Endodermal cell (in vitro differentiated cells): Measurements from ENCODE around the gene DNAAF5. TPM values are rescaled to one million over a fixed set of nuclear protein-coding genes. Genes with fewer than 3 reads are reported as not detected.

Source experiments
- DNase-seq: peaks from one replicate; pipeline ENCODE4 v3.0.0-alpha.2; 2017
- H3K27ac ChIP-seq: 2 replicates; pipeline ENCODE4 v1.5.1; 2013; ENCODE audit warnings: mild to moderate bottlenecking, low read depth, low read length, moderate library complexity
- H3K27me3 ChIP-seq: 2 replicates; pipeline ENCODE4 v1.6.1; 2013; ENCODE audit warnings: mild to moderate bottlenecking, low read length, moderate library complexity; ENCODE audit not compliant: insufficient read depth, control insufficient read depth, poor library complexity, severe bottlenecking
- H3K36me3 ChIP-seq: 2 replicates; pipeline ENCODE4 v1.7.0; 2013; ENCODE audit warnings: mild to moderate bottlenecking, low read length, moderate library complexity; ENCODE audit not compliant: control insufficient read depth, insufficient read depth
- H3K4me1 ChIP-seq: one replicate; pipeline ENCODE4 v1.7.0; 2013; ENCODE audit warnings: low read length; ENCODE audit not compliant: control insufficient read depth, insufficient read depth
- H3K4me3 ChIP-seq: 2 replicates; pipeline ENCODE4 v1.5.1; 2013; ENCODE audit warnings: mild to moderate bottlenecking, low read length, moderate library complexity
- H3K9ac ChIP-seq: 2 replicates; pipeline ENCODE4 v1.6.1; 2013; ENCODE audit warnings: mild to moderate bottlenecking, low read length, moderate library complexity; ENCODE audit not compliant: poor library complexity, severe bottlenecking; ENCODE audit errors: extremely low read depth
- H3K9me3 ChIP-seq: 2 replicates; pipeline ENCODE4 v1.6.1; 2013; ENCODE audit warnings: mild to moderate bottlenecking, low read length, moderate library complexity; ENCODE audit not compliant: control insufficient read depth
- H3K27ac Mint-ChIP-seq: 2 replicates; pipeline ENCODE4 v1.8.0; 2020; ENCODE audit warnings: mixed read lengths
- H3K27me3 Mint-ChIP-seq: 2 replicates; pipeline ENCODE4 v1.8.0; 2021; ENCODE audit warnings: mild to moderate bottlenecking, mixed read lengths; ENCODE audit not compliant: insufficient read depth
- H3K36me3 Mint-ChIP-seq: 2 replicates; pipeline ENCODE4 v1.8.0; 2020; ENCODE audit warnings: low read depth, mixed read lengths
- H3K4me1 Mint-ChIP-seq: 2 replicates; pipeline ENCODE4 v1.8.0; 2020; ENCODE audit warnings: mixed read lengths
- H3K4me3 Mint-ChIP-seq: 2 replicates; pipeline ENCODE4 v1.8.0; 2020; ENCODE audit warnings: mild to moderate bottlenecking, moderate library complexity, mixed read lengths
- H3K9me3 Mint-ChIP-seq: 2 replicates; pipeline ENCODE4 v1.8.0; 2020; ENCODE audit warnings: mild to moderate bottlenecking, mixed read lengths
- WGBS, 2 experiments: methylation state at CpG; one replicate each; pipeline versions ENCODE4 v1.1.5 to v1.1.7; 2013; ENCODE audit warnings: missing lambda C conversion rate in 2 of 2, mixed read lengths in 1 of 2; ENCODE audit not compliant: insufficient coverage in 1 of 2, insufficient read length in 1 of 2; 5-methylcytosine and 5-hydroxymethylcytosine counted together
- total RNA-seq, 2 donors: library from RNA; stranded (reverse); fragmentation: NEBNext Ultra II Directional in 1 of 2; extraction: Animal tissue kit (Norgen Biotek cat#: 25700) in 1 of 2; gene quantifications; 2 replicates in 1 of 2; 3 replicates in 1 of 2; pipeline ENCODE4 v1.2.1, GENCODE V29; 2021
- TF ChIP-seq, protein P1 (sequence below): fragments of 200-600 bp; sonication (generic); conservative IDR thresholded peaks from 2 replicates; pipeline ENCODE4 v1.5.0; 2021; ENCODE audit warnings: antibody characterized with exemption, mild to moderate bottlenecking

Gene DNAAF5
- total RNA-seq, 2 donors from 2014 or later, result 54.2 to 54.3 TPM

DNA sequence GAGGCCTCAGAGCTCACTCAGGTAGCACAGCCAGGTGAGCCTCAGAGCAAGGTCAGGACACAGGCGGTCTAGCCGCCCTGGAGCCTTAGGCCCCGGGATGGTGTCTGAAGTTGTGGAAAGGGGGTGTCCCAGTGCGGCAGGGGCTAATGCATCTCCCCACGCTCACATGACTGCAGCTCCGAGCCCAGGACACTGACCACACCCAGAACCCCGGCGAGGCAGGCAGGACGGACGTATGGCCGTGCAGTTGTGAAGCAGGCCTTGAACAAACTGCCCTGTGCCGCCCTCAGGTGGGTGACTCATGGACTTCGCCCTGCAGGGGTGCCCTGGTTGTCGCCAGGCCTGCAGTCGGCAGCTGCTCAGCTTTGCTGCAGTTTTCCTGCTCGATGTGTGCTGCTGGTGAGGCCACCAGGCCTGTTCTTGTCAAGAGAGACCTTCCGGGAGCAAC is 5.6 kb downstream of the DNAAF5 start:
- no peaks in the 10 kb centered on the region for H3K27me3 ChIP-seq
- TF ChIP-seq, protein P1, sequence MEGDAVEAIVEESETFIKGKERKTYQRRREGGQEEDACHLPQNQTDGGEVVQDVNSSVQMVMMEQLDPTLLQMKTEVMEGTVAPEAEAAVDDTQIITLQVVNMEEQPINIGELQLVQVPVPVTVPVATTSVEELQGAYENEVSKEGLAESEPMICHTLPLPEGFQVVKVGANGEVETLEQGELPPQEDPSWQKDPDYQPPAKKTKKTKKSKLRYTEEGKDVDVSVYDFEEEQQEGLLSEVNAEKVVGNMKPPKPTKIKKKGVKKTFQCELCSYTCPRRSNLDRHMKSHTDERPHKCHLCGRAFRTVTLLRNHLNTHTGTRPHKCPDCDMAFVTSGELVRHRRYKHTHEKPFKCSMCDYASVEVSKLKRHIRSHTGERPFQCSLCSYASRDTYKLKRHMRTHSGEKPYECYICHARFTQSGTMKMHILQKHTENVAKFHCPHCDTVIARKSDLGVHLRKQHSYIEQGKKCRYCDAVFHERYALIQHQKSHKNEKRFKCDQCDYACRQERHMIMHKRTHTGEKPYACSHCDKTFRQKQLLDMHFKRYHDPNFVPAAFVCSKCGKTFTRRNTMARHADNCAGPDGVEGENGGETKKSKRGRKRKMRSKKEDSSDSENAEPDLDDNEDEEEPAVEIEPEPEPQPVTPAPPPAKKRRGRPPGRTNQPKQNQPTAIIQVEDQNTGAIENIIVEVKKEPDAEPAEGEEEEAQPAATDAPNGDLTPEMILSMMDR, result peak; percentile 37
- H3K9me3 ChIP-seq, result peaks cover 34% of the 10 kb centered on the region
- Mint-ChIP-seq H3K36me3 (peaks cover 13% of the 10 kb centered on the region), H3K9me3 (peaks cover 8% of the 10 kb centered on the region), H3K4me1 (peaks cover 5% of the 10 kb centered on the region), H3K27ac (no peak overlapping the region), H3K4me3 (no peak overlapping the region), H3K27me3 (no peaks in the 10 kb centered on the region)
- peak; percentile 73 for DNase-seq
- no peak overlapping the region for H3K27ac ChIP-seq
- peaks cover 49% of the 10 kb centered on the region for H3K36me3 ChIP-seq
- H3K4me1 ChIP-seq, result no peaks in the 10 kb centered on the region
- H3K4me3 ChIP-seq, result no peak overlapping the region
- H3K9ac ChIP-seq, result no peak overlapping the region
- 92% methylated on average over 12 to 17 of the region's 17 CpGs for WGBS, 2 experiments

DNA sequence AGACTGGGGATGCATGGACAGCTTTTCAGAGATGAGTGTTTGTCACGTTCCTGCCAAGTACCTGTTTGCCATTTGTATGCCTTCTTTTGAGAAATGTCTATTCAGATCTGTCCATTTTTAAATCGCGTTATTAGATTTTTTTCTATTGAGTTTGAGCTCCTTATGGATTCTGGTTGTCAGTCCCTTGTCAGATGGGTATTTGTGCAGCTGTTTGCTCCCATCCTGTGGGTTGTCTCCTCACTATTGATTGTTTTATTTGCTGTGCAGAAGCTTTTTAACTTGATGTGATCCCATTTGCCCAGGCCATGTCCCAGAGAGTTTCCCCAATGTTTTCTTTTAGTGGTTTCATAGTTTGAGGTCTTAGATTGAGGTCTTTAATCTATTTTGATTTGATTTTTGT is 6.1 kb downstream of the DNAAF5 start:
- H3K27ac Mint-ChIP-seq, result no peak overlapping the region
- Histone ChIP-seq H3K9ac (no peak overlapping the region), H3K36me3 (peaks cover 49% of the 10 kb centered on the region), H3K9me3 (peaks cover 34% of the 10 kb centered on the region), H3K27me3 (no peaks in the 10 kb centered on the region), H3K4me1 (no peaks in the 10 kb centered on the region), H3K27ac (no peak overlapping the region), H3K4me3 (no peak overlapping the region)
- no peak overlapping the region for H3K4me3 Mint-ChIP-seq
- H3K4me1 Mint-ChIP-seq, result peaks cover 5% of the 10 kb centered on the region
- WGBS, 2 experiments, result 93 to 98% methylated on average over 3 of the region's 3 CpGs
- no peaks in the 10 kb centered on the region for H3K27me3 Mint-ChIP-seq
- TF ChIP-seq, protein P1, result no peak
- H3K9me3 Mint-ChIP-seq, result peaks cover 8% of the 10 kb centered on the region
- no peak for DNase-seq
- H3K36me3 Mint-ChIP-seq, result peaks cover 14% of the 10 kb centered on the region

DNA sequence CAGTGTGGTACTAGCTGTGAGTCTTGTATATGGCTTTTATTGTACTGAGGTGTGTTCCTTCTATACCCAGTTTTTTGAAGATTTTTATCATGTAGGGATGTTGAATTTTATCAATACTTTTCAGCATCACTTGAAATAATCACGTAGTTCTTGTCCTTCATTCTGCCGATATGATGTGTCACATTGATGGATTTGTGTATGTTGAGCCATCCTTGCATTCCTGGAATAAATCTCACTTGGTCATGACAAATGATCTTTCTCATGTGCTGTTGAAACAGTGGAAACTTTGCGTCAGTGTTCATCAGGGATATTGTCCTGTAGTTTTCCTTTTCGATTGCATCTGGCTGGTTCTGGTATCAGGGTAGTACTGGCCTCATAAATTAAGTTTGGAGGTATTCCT is 7.7 kb downstream of the DNAAF5 start:
- Mint-ChIP-seq H3K9me3 (peaks cover 8% of the 10 kb centered on the region), H3K27me3 (no peaks in the 10 kb centered on the region), H3K4me3 (no peak overlapping the region), H3K27ac (no peak overlapping the region), H3K4me1 (no peaks in the 10 kb centered on the region), H3K36me3 (peaks cover 15% of the 10 kb centered on the region)
- no peak for DNase-seq
- no peaks in the 10 kb centered on the region for H3K27me3 ChIP-seq
- whole genome bisulfite sequencing, 2 experiments, result 88 to 97% methylated on average over 4 of the region's 4 CpGs
- H3K4me3 ChIP-seq, result peak overlapping the region; percentile 20
- H3K9ac ChIP-seq, result no peak overlapping the region
- H3K27ac ChIP-seq, result no peak overlapping the region
- TF ChIP-seq, protein P1, result no peak
- H3K36me3 ChIP-seq, result peaks cover 46% of the 10 kb centered on the region
- H3K4me1 ChIP-seq, result no peaks in the 10 kb centered on the region
- H3K9me3 ChIP-seq, result peaks cover 34% of the 10 kb centered on the region
